GM19025 (cell line): Measurements from ENCODE around the gene SLC16A1.
"Not testable (repeated sequence)": the region's sequence is repeated elsewhere in the genome, so short reads cannot be mapped to it uniquely, and the experiment has no call there.

Experiments
- ATAC-seq: cut with Tn5 transposase; IDR thresholded peaks from one replicate; pipeline ENCODE4 v1.9.1; 2021; ENCODE audit warnings: mild to moderate bottlenecking, low read depth, moderate library complexity; ENCODE audit not compliant: unreplicated experiment

Gene SLC16A1, protein sequence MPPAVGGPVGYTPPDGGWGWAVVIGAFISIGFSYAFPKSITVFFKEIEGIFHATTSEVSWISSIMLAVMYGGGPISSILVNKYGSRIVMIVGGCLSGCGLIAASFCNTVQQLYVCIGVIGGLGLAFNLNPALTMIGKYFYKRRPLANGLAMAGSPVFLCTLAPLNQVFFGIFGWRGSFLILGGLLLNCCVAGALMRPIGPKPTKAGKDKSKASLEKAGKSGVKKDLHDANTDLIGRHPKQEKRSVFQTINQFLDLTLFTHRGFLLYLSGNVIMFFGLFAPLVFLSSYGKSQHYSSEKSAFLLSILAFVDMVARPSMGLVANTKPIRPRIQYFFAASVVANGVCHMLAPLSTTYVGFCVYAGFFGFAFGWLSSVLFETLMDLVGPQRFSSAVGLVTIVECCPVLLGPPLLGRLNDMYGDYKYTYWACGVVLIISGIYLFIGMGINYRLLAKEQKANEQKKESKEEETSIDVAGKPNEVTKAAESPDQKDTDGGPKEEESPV

DNA sequence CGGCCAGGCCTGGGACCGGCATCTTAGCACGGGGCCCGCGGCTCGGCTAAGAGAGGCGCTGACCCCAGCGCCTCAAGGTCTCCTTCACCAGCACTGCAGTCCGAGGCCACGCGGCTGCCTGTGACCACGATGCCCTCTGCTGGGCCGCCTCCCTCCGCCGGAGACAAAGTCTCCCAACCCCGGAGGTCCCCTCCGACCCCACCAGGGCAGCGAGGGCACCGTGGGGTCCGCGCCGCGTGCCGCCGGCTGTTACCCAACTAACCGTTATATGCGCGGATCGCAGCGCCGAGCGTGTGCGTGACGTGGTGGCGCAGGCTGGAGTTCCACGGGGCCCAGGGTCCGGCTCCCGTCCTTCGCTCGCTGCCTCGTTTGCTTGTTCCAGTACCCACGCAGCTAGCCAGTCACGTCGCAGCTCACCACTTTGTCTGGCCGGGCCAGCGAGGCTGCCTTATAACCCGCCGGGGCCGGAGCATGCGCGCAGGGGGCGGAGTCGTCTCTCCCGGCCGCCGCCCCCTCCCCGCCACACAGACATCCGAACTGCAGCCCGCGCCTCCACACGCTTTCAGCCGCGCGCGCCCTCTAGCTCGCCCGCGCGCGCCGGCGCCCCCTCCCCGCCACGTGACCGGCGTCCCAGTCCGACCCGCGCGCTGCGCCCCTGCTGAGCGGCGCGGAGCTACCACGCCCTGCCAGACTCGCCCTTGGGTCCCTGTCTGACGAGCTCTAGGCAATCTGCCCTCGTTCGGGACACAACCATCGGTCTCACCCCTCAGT is at the start of gene SLC16A1:
SLC16A1 (minus strand) TSS at position 424 of the 771 bp plus-strand sequence. CDS start 26,888 bp downstream, outside the sequence.
- ATAC-seq, result peak; percentile 79

DNA sequence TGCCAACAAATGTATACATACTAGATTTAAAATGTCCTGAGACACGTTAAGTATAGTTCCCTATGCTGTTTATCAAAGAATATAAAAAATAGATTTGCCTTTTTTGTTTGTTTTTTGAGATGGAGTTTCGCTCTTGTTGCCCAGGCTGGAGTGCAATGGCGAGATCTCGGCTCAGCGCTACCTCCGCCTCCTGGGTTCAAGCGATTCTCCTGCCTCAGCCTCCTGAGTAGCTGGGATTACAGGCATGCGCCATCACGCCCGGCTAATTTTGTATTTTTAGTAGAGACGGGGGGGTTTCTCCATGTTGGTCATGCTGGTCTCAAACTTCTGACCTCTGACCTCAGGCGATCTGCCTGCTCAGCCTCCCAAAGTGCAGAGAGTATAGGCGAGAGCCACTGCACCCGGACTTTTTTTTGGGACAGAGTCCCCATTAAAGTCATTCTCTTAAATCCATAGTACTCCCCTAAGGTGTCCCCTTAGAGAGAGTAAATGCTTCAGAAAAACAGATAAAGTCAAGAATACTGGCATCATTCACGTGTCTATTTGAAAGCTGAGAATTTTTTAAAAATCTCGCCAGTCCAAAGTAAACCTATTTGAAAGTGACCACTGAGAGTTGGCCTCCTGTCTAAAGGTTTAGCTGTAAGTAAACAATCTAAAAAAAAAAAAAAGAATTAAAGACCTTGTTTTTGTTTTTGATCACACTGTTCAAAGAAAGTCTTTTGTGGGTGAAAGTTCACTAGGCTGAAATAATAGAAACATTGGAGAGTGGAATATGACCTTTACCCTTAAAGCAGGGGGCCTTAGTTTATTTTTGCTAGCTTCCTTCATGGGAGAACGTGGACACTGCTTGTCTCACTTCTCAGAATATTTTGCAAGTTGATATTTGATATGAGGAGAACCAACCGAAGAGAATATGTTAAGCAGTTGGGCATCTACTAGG is 48.0 kb upstream of the SLC16A1 start:
- ATAC-seq, result no peak

DNA sequence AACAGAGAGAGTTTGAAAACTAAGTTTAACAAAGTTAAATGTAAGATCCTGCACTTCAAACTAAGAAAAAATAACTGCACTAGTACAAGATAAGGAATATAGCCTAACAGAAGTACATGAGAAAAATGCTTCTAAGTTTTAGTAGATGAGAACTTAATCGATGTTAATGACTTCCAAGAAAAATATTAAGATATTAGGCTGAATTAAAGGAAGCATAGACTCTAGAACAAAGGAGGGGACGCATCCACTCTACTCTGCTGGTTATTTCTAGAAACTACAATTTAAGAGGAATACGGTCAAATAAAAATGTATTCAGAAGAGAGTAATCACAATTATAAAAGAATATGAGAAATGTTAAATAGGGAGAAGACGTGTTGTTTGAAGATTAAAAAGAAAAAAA is 46.3 kb upstream of the SLC16A1 start:
- ATAC-seq, result no peak

DNA sequence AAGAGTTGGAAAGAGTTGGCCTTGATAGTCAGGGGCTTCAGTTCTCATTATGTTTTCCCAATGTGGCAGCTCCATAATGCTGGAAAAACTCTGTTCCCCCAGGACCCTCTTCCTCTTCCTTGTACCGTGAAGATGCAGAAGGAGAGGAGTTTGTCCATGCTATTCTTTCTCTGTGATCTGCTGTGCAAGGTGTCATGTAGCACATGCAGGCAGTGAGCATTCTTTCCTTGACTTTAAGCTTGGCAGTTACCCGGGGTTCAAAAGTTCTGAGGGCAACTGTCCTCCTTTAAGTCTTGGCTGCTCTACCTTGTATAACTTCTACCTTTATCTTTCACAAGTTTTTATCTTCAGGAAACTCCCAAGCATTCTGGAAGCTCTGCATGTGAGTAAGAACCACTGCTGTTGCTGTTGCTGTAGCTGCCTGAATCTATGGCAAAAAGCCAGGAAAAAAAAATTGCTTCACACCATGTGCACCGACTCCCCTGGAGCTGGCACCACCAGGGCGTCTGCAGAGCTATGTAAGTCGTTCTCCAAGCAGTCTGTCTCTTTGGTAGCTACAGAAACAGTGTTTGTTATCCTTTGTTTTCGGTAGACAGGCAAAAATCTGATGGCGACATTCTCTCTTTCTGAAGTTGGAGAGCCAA is 42.7 kb upstream of the SLC16A1 start:
- ATAC-seq, result no peak

DNA sequence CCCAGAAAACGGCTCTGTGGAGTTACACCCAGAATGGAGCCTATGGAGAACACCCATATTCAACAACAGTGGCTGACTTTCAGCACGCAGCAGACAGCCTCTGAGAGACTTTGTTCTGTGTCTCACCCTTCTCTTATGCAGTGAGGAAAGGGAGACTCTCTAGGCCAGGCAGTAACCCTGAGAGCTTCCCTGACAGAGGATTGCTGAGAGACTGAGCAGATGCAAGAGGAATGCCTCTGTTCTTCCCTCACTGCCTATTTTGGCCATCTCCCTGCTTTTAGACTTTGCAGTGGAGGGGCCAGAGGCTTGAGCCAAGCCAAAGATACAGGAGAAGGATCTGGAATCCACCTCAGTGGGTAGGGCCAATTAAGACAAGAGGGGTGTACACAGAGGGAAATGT is 41.8 kb upstream of the SLC16A1 start:
- ATAC-seq, result no peak

DNA sequence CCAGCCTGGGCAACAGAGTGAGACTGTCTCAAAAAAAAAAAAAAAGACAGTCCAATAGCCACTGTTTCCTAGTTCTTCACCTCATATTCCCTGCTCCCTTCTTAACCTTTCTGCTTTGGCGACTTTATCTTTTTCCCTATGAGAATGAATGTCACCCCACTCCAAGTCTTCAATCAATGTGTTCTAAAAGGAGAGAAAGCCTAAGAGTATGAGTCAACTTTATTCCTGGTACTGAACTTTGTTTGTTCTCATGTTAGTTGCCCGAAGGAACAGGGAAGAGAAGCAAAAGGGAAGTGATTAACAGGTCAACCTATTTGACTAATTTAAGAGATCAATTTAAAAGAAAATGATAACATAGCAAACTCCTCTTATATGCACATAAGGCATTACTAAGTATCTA is 39.9 kb upstream of the SLC16A1 start:
- ATAC-seq, result no peak

DNA sequence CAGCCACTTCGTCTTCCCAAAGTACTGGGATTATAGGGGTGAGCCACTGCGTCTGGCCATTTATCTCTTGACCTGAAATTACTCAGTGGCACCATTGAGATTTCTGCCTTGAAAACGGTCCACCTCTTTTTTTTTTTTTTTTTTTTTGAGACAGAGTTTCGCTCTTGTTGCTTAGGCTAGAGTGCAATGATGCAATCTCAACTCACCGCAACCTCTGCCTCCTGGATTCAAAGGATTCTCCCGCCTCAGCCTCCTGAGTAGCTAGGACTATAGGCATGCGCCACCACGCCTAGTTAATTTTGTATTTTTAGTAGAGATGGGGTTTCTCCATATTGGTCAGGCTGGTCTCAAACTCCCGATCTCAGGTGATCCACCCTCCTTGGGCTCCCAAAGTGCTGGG is 39.0 kb upstream of the SLC16A1 start:
- not testable (repeated sequence) for ATAC-seq

DNA sequence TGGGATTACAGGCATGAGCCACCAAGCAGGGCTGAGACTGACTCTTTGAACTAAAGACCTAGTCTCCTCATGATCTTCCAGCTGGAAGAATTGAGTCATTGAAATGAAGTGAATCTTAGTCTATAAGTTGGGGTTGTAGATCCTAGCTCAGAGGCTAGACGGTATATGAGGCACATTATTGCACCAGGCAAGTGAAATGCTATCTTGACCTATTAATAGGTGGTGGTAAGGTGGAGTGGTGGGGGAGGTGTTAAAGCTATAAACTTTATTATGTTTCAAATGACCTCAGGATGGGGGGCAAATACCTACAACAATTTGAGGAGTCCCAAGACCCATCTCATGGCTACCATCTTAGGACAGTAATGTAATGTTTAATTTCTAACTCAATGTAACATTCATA is 36.8 kb upstream of the SLC16A1 start:
- no peak for ATAC-seq

GRCh38 chr1:112991402-112992120 is 35.6 kb upstream of the SLC16A1 start:
- no peak for ATAC-seq

DNA sequence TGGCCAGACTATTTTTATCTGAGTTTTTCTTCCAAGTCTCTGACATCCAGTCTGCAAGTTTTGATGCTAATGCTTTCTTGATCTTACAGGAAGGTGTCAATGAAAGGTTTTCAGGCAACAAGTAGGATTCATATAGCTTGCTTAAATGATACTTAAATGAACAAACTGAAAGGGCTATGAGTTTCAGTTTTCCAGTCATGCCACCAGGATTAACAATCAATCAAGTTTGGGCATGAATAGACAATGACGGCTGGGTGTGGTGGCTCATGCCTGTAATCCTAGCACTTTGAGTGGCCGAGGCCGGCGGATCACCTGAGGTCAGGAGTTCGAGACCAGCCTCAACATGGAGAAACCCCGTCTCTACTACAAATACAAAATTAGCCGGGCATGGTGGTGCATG is 34.3 kb upstream of the SLC16A1 start:
- ATAC-seq, result no peak

- ATAC-seq, result no peak
Observed at GRCh38 chr1:112988367-112988766, 32.4 kb upstream of the SLC16A1 start.

DNA sequence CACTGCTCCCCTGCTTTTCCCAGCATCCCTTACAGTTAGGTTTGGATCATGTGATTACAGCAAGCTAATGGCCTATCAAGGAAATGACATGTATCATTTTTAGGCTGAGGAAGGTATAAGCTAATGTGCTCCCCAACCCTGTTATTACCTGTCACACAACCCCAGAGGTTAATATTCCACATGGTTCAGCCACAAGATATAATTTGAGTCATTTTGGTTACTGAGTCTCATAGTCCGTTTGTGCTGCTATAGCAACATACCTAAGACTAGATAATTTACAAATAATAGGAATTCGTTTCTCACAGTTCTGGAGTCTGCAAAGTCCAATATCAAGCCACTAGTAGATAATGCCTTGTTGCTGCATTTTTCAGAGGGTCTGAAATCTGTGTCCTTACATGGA is 29.1 kb upstream of the SLC16A1 start:
- peak; percentile 83 for ATAC-seq

GRCh38 chr1:112983537-112984131 is 27.6 kb upstream of the SLC16A1 start:
- ATAC-seq, result no peak

- ATAC-seq, result no peak
Observed at GRCh38 chr1:112982853-112983536, 27.0 kb upstream of the SLC16A1 start.

- ATAC-seq, result no peak
Observed at GRCh38 chr1:112982328-112982727, 26.3 kb upstream of the SLC16A1 start.

- not testable (repeated sequence) for ATAC-seq
Observed at GRCh38 chr1:112981834-112982233, 25.8 kb upstream of the SLC16A1 start.

GRCh38 chr1:112981426-112981825 is 25.4 kb upstream of the SLC16A1 start:
- ATAC-seq, result no peak

DNA sequence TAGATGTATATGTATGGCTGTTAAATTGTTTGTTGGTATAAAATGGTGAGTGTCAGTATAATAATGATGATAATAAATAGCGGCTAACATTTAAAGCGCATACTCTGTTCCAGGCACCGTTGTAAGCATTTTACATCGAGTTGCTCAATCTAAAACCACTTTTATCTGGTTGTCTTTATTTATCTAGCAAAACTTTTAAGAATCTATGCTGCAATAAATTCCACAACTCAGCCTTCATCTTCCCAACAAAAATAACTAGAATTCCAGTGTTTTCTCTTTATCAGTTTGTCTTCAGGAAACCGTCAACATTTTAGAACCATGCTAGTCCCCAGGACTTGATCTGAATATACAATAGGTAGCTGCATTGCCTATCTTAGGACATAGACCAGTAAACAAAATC is 19.3 kb upstream of the SLC16A1 start:
- ATAC-seq, result no peak
